Bone marrow (tissue), 2 donors: Measurements from ENCODE around the gene QPCT.
"Not testable (repeated sequence)": the region's sequence is repeated elsewhere in the genome, so short reads cannot be mapped to it uniquely, and the experiment has no call there.

Source experiments
- DNase-seq, 2 donors: peaks; one replicate each; lab custom pipeline; 2025; lab: John Stamatoyannopoulos, UW

QPCT gene

DNA sequence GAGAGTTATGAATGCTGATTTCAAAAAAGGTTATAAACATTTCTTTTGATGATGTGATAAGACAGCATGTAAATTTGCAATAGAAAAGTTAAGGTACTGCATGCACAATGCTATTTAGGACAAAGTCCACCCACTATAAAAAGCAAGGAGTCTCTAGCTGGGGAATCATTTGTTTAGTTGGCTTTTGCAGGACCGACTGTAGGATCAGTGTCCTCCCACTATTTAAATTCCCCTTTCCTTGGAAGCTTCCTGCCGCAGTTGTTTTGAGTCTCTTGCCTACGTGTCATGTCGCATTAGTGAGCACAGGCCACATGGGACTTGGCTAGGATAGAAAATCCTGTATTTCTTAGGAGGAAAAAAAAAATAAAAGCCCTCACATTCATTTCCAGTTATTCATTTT, 13.1 kb downstream of the QPCT start:
- DNase-seq: no peak

DNA sequence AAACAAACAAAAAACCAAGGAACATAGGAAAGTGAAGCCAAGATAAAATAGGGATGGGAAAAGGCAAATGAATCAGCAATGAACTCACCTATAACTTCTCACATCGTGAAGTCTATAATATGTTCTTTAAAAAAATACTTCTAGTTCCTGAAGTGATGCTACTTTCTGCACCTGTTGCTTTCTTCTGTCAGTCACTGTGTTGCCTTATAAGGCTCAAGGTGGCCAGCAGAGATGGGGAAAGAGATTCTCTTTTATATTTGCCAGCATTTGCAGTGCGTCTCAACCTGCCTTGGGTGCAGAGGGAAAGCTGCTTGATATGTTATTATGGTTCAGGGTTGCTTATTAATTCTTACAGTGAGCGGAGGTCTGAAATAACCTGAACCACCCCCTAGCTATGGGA, 14.0 kb downstream of the QPCT start:
- no peak for DNase-seq

GRCh38 chr2:37361216-37361815, 16.9 kb downstream of the QPCT start:
- no peak for DNase-seq

DNA sequence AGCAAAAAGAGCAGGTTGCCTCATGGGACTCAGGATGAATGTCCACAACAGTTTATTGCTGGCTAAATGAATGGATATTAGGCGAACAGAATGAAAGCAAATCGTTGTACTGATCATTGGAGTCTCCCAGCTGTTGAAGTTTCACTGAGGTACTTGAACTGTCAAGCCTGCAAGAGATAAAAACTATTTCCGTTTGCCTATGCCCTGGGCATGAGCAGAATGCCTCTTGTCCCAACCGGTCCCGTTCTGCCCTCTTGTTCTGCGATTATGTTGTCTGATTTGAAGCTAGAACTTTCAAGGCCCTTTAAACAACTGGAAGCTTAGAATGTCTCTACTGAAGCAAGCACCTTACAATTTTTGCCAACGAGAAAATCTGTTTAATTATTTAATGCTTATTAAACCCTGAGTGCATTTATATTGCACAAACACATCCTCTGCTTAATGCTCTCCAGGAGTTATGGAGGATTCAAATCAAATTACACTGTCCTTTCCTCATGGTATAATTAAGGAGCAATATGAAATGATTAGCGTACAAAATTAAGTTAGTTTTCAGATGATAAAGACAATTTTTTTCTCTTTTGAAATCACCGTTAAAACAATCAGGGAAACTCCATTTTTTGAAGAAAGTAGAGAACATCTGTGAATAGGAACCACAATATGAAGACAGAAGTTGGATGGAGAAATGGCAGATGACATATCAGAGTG, 17.7 kb downstream of the QPCT start:
- DNase-seq: no peak

- DNase-seq: no peak
Observed at GRCh38 chr2:37364351-37364750, 19.9 kb downstream of the QPCT start.

DNA sequence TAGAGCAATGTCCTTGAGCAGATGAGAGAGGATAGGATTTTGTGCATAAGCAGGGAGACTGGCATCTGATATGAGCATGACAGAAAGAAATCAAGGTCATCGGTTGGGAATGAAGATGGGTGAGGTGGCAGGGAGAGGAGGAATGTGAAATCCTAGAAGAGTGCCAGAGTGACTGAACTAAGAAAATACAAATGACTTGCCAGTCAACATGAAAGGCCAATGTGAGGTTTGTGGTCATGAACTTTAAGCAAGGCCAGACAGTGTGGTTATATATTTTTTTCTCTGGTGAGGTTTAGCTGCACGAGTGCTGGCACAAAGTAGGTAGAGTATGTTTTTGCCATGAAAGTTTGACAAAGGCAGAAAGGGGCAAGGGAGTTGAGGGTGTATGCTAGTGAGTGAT, 21.2 kb downstream of the QPCT start:
- no peak for DNase-seq

GRCh38 chr2:37366773-37367172, 22.3 kb downstream of the QPCT start:
- no peak for DNase-seq

DNA sequence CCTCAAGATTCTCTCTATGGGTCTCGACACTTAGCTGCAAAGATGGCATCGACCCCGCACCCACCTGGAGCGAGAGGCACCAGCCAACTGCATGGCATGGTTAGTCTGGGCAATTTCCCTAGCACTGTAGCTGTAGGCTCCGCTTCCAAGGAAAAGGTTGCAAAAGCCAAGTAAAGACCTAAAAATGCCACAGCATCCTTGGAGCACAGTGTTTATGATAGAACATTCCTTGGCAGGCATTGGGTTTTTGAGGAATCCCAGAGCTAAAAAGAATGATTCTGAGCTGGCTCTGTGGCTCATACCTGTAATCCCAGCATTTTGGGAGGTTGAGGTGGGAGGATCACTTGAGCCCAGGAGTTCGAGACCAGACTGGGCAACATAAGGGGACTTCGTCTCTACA, 22.9 kb downstream of the QPCT start:
- DNase-seq: no peak

DNA sequence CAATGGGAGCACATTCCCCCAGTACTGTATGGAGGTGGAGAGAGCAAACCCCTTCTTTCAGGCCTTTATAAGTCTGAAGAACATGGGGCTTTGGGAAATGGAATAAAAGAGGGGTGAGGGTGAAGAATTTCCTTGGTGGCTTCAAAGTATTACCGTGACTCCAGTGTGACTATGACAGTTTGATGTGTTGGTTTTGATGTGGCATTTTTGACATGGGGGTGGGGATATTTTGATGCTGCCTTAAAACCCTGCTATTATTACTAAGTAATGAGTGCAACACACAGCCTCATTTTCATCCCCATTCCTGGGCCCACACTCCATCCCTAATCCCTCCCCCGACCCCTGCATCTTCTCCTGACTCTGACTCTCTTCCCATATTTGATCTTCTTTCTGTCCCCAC, 23.6 kb downstream of the QPCT start:
- DNase-seq: no peak

DNA sequence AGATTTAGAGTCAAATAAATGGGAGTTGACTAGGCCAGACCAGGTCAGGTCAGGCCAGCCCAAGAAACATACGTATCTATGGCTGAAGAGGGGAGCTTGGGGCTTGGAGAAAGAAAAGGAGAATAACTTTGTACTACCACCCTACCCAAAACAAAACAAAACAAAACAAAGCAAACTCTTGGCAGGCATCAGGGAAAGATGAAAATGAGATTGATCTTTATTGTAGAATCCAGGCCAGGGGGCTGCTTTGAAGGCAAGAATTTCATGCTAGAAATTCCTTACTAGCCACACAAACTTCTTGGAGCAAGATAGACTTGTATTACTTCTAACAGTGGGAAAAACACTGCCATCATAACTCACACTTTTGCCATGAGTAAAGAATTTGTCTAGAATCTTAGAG, 26.2 kb downstream of the QPCT start:
- DNase-seq: no peak

DNA sequence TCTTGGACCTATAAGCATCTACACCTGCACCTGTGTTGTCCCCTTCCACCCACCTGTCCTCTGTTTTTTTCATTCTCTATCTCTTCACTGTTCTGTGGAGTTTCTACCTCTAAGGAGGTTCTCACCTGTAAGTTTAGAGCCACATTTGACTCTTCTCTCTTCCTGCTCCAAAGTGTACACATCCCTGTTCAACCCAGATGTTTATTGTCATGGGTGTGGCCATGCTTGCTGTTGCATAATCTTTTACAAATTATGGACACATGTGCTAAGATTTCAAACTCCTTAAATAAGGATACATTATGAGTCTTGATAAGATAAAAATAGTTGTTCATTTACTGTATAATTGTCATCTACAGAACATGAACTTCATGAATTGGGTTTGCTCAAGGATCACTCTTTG, 27.6 kb downstream of the QPCT start:
- DNase-seq: no peak

DNA sequence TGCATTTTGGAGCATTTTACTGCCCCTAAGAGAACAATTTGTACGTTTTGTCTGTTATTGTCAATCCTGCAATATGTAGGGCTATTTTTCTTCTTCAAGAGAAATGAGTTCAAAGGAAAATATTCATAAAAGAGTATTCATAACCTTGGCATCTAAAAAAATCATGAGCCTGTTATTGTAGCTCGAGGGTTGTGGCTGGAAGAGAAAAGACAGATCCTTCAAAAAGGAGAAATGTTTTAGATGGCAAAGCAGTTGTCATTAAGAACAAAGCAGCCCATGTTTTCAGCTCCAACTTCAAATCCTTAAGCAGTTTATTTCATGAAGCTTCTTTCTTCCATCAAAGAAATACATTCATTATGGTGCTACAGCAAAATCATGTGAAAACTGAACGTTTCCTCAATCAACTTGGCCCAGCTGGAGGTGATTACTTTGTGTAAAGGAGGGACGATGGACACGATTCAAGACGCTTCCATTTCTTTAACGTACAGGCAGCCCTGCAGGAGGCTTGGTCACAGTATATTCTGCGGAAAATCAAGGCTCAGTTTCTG, 31.4 kb downstream of the QPCT start:
- DNase-seq: no peak

GRCh38 chr2:37376421-37377186, 32.2 kb downstream of the QPCT start:
- DNase-seq: no peak

- DNase-seq: no peak
Observed at GRCh38 chr2:37377187-37377532, 32.7 kb downstream of the QPCT start.

GRCh38 chr2:37378411-37378810, 34.0 kb downstream of the QPCT start:
- DNase-seq: no peak

DNA sequence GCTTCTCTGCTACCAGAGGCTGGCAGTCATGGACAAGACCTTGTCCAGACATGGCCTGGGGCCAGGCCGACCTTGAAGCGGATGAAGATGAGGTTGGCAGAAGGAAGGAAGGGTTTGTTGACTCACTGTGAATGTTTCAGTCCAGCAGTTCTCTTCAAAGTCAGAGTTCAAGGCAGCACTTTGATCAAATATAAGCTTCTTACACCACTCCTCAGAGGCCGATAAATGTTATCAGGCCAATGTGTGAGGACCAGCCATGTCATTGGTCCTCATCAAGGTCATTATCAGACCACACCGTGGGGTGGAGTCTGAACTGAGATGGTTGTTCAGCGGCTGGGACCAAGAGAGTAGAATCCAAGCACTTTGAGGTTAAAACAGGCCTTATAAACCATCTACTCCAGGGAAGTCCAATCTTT, 35.5 kb downstream of the QPCT start:
- no peak for DNase-seq

GRCh38 chr2:37380787-37381186, 36.4 kb downstream of the QPCT start:
- DNase-seq: not testable (repeated sequence)

DNA sequence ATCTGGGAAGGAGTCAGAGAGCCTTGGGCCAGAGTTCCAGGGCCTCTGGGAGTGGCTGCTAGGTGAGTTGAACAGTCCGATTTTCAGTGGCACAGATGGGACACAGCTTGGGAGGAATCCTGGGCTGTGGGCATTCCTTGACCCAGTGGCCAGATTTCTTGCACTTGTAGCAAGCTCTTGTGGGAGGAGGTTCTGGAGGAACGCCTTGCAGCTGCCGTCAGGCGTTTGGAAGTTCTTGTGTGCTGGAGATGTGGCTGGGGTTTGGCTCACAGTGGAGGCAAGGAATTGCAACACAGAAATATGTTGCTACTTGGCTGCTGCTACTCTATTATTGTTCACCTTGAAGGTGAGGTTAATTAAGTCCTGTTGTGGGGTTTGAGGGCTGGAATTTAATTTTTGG, 39.8 kb downstream of the QPCT start:
- not testable (repeated sequence) for DNase-seq

GRCh38 chr2:37387148-37387835, 42.9 kb downstream of the QPCT start:
- DNase-seq: no peak

- no peak for DNase-seq
Observed at GRCh38 chr2:37388074-37388473, 43.6 kb downstream of the QPCT start.

GRCh38 chr2:37389395-37389794, 45.0 kb downstream of the QPCT start:
- DNase-seq: no peak

GRCh38 chr2:37389989-37390765, 45.7 kb downstream of the QPCT start:
- peak; percentile 72 to 94 for DNase-seq
